ENCODE results near the gene GXYLT2. TPM values are rescaled to one million over a fixed set of nuclear protein-coding genes. Genes with fewer than 3 reads are reported as not detected.

GXYLT2 gene
- total and polyA plus RNA-seq, 2 donors (not counting 1 experiment from before 2014, with no cell fraction given) = not detected

- Histone ChIP-seq H3K27ac (ENCODE audit: low read length in 2 of 2) (no peak overlapping the region), H3K36me3 (replicated peaks in 1 of 2; ENCODE audit: control extremely low read depth in 1 of 2, control insufficient read depth in 1 of 2, extremely low read depth in 1 of 2, insufficient read depth in 2 of 2, low read length in 1 of 2) (peaks cover 0 to 9% of the 10 kb centered on the region in 2 experiments), H3K27me3 (replicated peaks in 1 of 4; ENCODE audit: control extremely low read depth in 1 of 4, control insufficient read depth in 3 of 4, insufficient read depth in 4 of 4, low read length in 3 of 4) (no peaks in the 10 kb centered on the region), H3K4me3 (ENCODE audit: control extremely low read depth in 1 of 5, extremely low read depth in 1 of 5, insufficient read depth in 1 of 5, low read depth in 2 of 5, low read length in 4 of 5) (no peak overlapping the region), H3K4me2 (replicated peaks; ENCODE audit: low read depth, low read length, poor library complexity, severe bottlenecking) (no peak overlapping the region), H3K79me2 (ENCODE audit: control insufficient read depth, insufficient read depth, low read length) (peaks cover 98% of the 10 kb centered on the region), H3K9ac (ENCODE audit: low read length) (no peak overlapping the region), H4K20me1 (ENCODE audit: control insufficient read depth, insufficient read depth, low read length, poor library complexity, severe bottlenecking) (peaks cover 84% of the 10 kb centered on the region), H3K4me1 (ENCODE audit: control insufficient read depth in 2 of 2, insufficient read depth in 2 of 2, low read length in 2 of 2) (peaks cover 5 to 6% of the 10 kb centered on the region in 2 donors), H2AFZ (ENCODE audit: insufficient read depth, low read depth, low read length, poor library complexity, severe bottlenecking) (no peak overlapping the region), H3K9me3 (ENCODE audit: control extremely low read depth in 1 of 3, control insufficient read depth in 2 of 3, insufficient read depth in 1 of 3, low read length in 2 of 3) (no peaks in the 10 kb centered on the region)
- Mint-ChIP-seq H3K4me1 (peaks cover 44% of the 10 kb centered on the region), H3K27ac (no peak overlapping the region), H3K9me3 (ENCODE audit: insufficient read depth) (no peaks in the 10 kb centered on the region), H3K27me3 (no peaks in the 10 kb centered on the region), H3K4me3 (no peak overlapping the region)
- TF ChIP-seq CTCF (IDR thresholded peaks at IDR 0.05) = no peak
- TF ChIP-seq EZH2 (IDR thresholded peaks at IDR 0.05; ENCODE audit: borderline replicate concordance, insufficient read depth, low read depth, low read length, poor library complexity, severe bottlenecking) = no peak
- CTCF ChIA-PET = no interaction called here
- intact Hi-C loops (cut with micrococcal nuclease) = no loop called here
- POLR2A ChIA-PET = no interaction called here
- ATAC-seq (ENCODE audit: low read depth) (no peak), DNase-seq (no peak)
- no CpG with 5 or more reads among the region's 5 CpGs for WGBS (ENCODE audit: insufficient coverage)
Observed at GRCh38 chr3:73018790-73019441, 131.1 kb downstream of the GXYLT2 start.

GRCh38 chr3:73021301-73021835 is 133.5 kb downstream of the GXYLT2 start:
- Histone ChIP-seq H3K9me3 (ENCODE audit: control extremely low read depth in 1 of 3, control insufficient read depth in 2 of 3, insufficient read depth in 1 of 3, low read length in 2 of 3) (no peaks in the 10 kb centered on the region), H3K79me2 (ENCODE audit: control insufficient read depth, insufficient read depth, low read length) (peaks cover 98% of the 10 kb centered on the region), H3K36me3 (replicated peaks in 1 of 2; ENCODE audit: control extremely low read depth in 1 of 2, control insufficient read depth in 1 of 2, extremely low read depth in 1 of 2, insufficient read depth in 2 of 2, low read length in 1 of 2) (peaks cover 0 to 7% of the 10 kb centered on the region in 2 experiments), H3K4me2 (replicated peaks; ENCODE audit: low read depth, low read length, poor library complexity, severe bottlenecking) (no peak overlapping the region), H3K4me1 (ENCODE audit: control insufficient read depth in 2 of 2, insufficient read depth in 2 of 2, low read length in 2 of 2) (peaks cover 5 to 12% of the 10 kb centered on the region in 2 donors), H3K9ac (ENCODE audit: low read length) (no peak overlapping the region), H3K27me3 (replicated peaks in 1 of 4; ENCODE audit: control extremely low read depth in 1 of 4, control insufficient read depth in 3 of 4, insufficient read depth in 4 of 4, low read length in 3 of 4) (no peaks in the 10 kb centered on the region), H3K4me3 (ENCODE audit: control extremely low read depth in 1 of 5, extremely low read depth in 1 of 5, insufficient read depth in 1 of 5, low read depth in 2 of 5, low read length in 4 of 5) (no peak overlapping the region), H4K20me1 (ENCODE audit: control insufficient read depth, insufficient read depth, low read length, poor library complexity, severe bottlenecking) (peaks cover 80% of the 10 kb centered on the region), H3K27ac (ENCODE audit: low read length in 2 of 2) (no peak overlapping the region), H2AFZ (ENCODE audit: insufficient read depth, low read depth, low read length, poor library complexity, severe bottlenecking) (no peak overlapping the region)
- WGBS (ENCODE audit: insufficient coverage) = no CpG with 5 or more reads among the region's 4 CpGs
- TF ChIP-seq EZH2 (IDR thresholded peaks at IDR 0.05; ENCODE audit: borderline replicate concordance, insufficient read depth, low read depth, low read length, poor library complexity, severe bottlenecking) (no peak), CTCF (IDR thresholded peaks at IDR 0.05) (no peak)
- H3K4me1 Mint-ChIP-seq = peaks cover 57% of the 10 kb centered on the region
- ATAC-seq (ENCODE audit: low read depth) = no peak
- intact Hi-C loops (cut with micrococcal nuclease) = no loop called here
- no peak overlapping the region for H3K27ac Mint-ChIP-seq
- H3K9me3 Mint-ChIP-seq (ENCODE audit: insufficient read depth) = no peaks in the 10 kb centered on the region
- no peaks in the 10 kb centered on the region for H3K27me3 Mint-ChIP-seq
- ChIA-PET POLR2A (interaction anchor here (0.6 kb wide), 1 partner anchor 24 kb away, joined by 5 read pairs; no protein-coding TSS in a partner anchor), CTCF (no interaction called here)
- no peak for DNase-seq
- no peak overlapping the region for H3K4me3 Mint-ChIP-seq

Measured in B cell (primary cell).